H9 (cell line): Measurements from ENCODE around the gene POU3F3. TPM values are rescaled to one million over a fixed set of nuclear protein-coding genes. Genes with fewer than 3 reads are reported as not detected.

Source experiments
- DNase-seq: peaks from one replicate; pipeline ENCODE4 v3.0.0-alpha.2; 2017
- H2AFZ ChIP-seq: one replicate; pipeline ENCODE4 v1.6.1; 2013; ENCODE audit warnings: mild to moderate bottlenecking, low read length, control low read depth, moderate library complexity
- H2AK5ac ChIP-seq: 2 replicates; pipeline ENCODE4 v1.6.1; 2013; ENCODE audit warnings: low read length, control low read depth, mixed read lengths; ENCODE audit not compliant: insufficient read length
- H2BK120ac ChIP-seq: one replicate; pipeline ENCODE4 v1.6.1; 2013; ENCODE audit warnings: low read depth, mild to moderate bottlenecking, low read length, control low read depth, inconsistent platforms; ENCODE audit not compliant: poor library complexity, severe bottlenecking
- H2BK12ac ChIP-seq: 2 replicates; pipeline ENCODE4 v1.6.1; 2013; ENCODE audit warnings: low read length, control low read depth, mixed read lengths, low read depth; ENCODE audit not compliant: insufficient read length
- H2BK15ac ChIP-seq: 2 replicates; pipeline ENCODE4 v1.6.1; 2013; ENCODE audit warnings: low read depth, low read length, control low read depth
- H2BK20ac ChIP-seq: one replicate; pipeline ENCODE4 v1.6.1; 2013; ENCODE audit warnings: low read depth, mild to moderate bottlenecking, low read length, control low read depth, inconsistent platforms; ENCODE audit not compliant: poor library complexity, severe bottlenecking
- H2BK5ac ChIP-seq: 2 replicates; pipeline ENCODE4 v1.6.1; 2013; ENCODE audit warnings: low read length, control low read depth, mixed read lengths; ENCODE audit not compliant: insufficient read length
- H3K14ac ChIP-seq: 2 replicates; pipeline ENCODE4 v1.6.1; 2013; ENCODE audit warnings: low read length, control low read depth; ENCODE audit not compliant: insufficient read depth
- H3K18ac ChIP-seq: 2 replicates; pipeline ENCODE4 v1.6.1; 2013; ENCODE audit warnings: low read depth, mild to moderate bottlenecking, mixed read lengths, low read length, control low read depth; ENCODE audit not compliant: insufficient read length
- H3K23ac ChIP-seq: 2 replicates; pipeline ENCODE4 v1.6.1; 2013; ENCODE audit warnings: low read length, control low read depth, mixed read lengths, low read depth; ENCODE audit not compliant: insufficient read length
- H3K23me2 ChIP-seq: 2 replicates; pipeline ENCODE4 v1.6.1; 2013; ENCODE audit warnings: low read depth, mild to moderate bottlenecking, mixed read lengths, low read length, control low read depth; ENCODE audit not compliant: insufficient read length, poor library complexity, severe bottlenecking
- H3K27ac ChIP-seq: 2 replicates; pipeline ENCODE4 v1.5.1; 2013; ENCODE audit warnings: low read length, control low read depth, mixed read lengths, low read depth; ENCODE audit not compliant: insufficient read length
- H3K27me3 ChIP-seq: 2 replicates; pipeline ENCODE4 v1.6.1; 2013; ENCODE audit warnings: low read length, control low read depth, inconsistent platforms; ENCODE audit not compliant: insufficient read depth
- H3K4ac ChIP-seq: 2 replicates; pipeline ENCODE4 v1.6.1; 2013; ENCODE audit warnings: low read depth, mild to moderate bottlenecking, control low read depth, inconsistent platforms, low read length, moderate library complexity
- H3K4me1 ChIP-seq: 2 replicates; pipeline ENCODE4 v1.6.1; 2013; ENCODE audit warnings: low read length, control low read depth, inconsistent platforms; ENCODE audit not compliant: insufficient read depth
- H3K4me2 ChIP-seq: 2 replicates; pipeline ENCODE4 v1.6.1; 2013; ENCODE audit warnings: low read length, control low read depth, mixed read lengths; ENCODE audit not compliant: insufficient read length, insufficient read depth
- H3K56ac ChIP-seq: 2 replicates; pipeline ENCODE4 v1.6.1; 2013; ENCODE audit warnings: low read depth, mild to moderate bottlenecking, mixed read lengths, low read length, control low read depth; ENCODE audit not compliant: insufficient read length
- H3K79me1 ChIP-seq: 2 replicates; pipeline ENCODE4 v1.6.1; 2013; ENCODE audit warnings: low read depth, mild to moderate bottlenecking, moderate library complexity, low read length, control low read depth, inconsistent platforms; ENCODE audit not compliant: insufficient read depth, poor library complexity, severe bottlenecking
- H3K79me2 ChIP-seq: 2 replicates; pipeline ENCODE4 v1.6.1; 2013; ENCODE audit warnings: low read length, control low read depth, inconsistent platforms; ENCODE audit not compliant: insufficient read depth
- H3K9ac ChIP-seq: 2 replicates; pipeline ENCODE4 v1.6.1; 2013; ENCODE audit warnings: low read length, control low read depth, mixed read lengths; ENCODE audit not compliant: insufficient read length; ENCODE audit errors: extremely low read depth
- H3K9me3 ChIP-seq: one replicate; pipeline ENCODE4 v1.6.1; 2013; ENCODE audit warnings: low read depth, low read length, inconsistent platforms; ENCODE audit not compliant: control insufficient read depth
- H3T11ph ChIP-seq: one replicate; pipeline ENCODE4 v1.6.1; 2013; ENCODE audit warnings: mild to moderate bottlenecking, low read length, control low read depth, inconsistent platforms
- H4K20me1 ChIP-seq: one replicate; pipeline ENCODE4 v1.6.1; 2013; ENCODE audit not compliant: control insufficient read depth, insufficient read length, insufficient read depth
- H4K5ac ChIP-seq: 2 replicates; pipeline ENCODE4 v1.6.1; 2013; ENCODE audit warnings: low read depth, mild to moderate bottlenecking, mixed read lengths, low read length, control low read depth; ENCODE audit not compliant: insufficient read length
- H4K8ac ChIP-seq: replicated peaks from 2 replicates; pipeline ENCODE4 v1.6.1; 2013; ENCODE audit warnings: low read length, control low read depth, mixed read lengths, low read depth; ENCODE audit not compliant: insufficient read length
- H4K91ac ChIP-seq: 2 replicates; pipeline ENCODE4 v1.6.1; 2013; ENCODE audit warnings: low read depth, mild to moderate bottlenecking, moderate library complexity, mixed read lengths, low read length, control low read depth; ENCODE audit not compliant: insufficient read length
- H3K27ac Mint-ChIP-seq, 3 experiments: 2 replicates in 2 of 3; 3 replicates in 1 of 3; pipeline ENCODE4 v1.8.0; 2020 to 2021; ENCODE audit warnings: mixed read lengths in 3 of 3, mild to moderate bottlenecking in 1 of 3, moderate library complexity in 1 of 3
- H3K27me3 Mint-ChIP-seq: 2 replicates; pipeline ENCODE4 v1.8.0; 2021; ENCODE audit warnings: low read depth, mild to moderate bottlenecking, moderate library complexity, mixed read lengths
- H3K36me3 Mint-ChIP-seq, 3 experiments: 2 replicates in 2 of 3; 3 replicates in 1 of 3; pipeline ENCODE4 v1.8.0; 2020 to 2021; ENCODE audit warnings: low read depth in 3 of 3, mixed read lengths in 3 of 3; ENCODE audit not compliant: insufficient read depth in 1 of 3
- H3K4me1 Mint-ChIP-seq, 2 experiments: 2 replicates each; pipeline ENCODE4 v1.8.0; 2020; ENCODE audit warnings: mixed read lengths in 2 of 2
- H3K4me3 Mint-ChIP-seq, 2 experiments: 2 replicates in 1 of 2; 3 replicates in 1 of 2; pipeline ENCODE4 v1.8.0; 2020 to 2021; ENCODE audit warnings: mild to moderate bottlenecking in 2 of 2, mixed read lengths in 2 of 2, moderate library complexity in 1 of 2
- H3K9me3 Mint-ChIP-seq, 2 experiments: 2 replicates in 1 of 2; 3 replicates in 1 of 2; pipeline ENCODE4 v1.8.0; 2020; ENCODE audit warnings: mild to moderate bottlenecking in 2 of 2, mixed read lengths in 2 of 2, moderate library complexity in 1 of 2
- WGBS: extraction: QIAGEN DNeasy Blood & Tissue Kit; methylation state at CpG from one replicate; pipeline ENCODE4 v1.1.7; 2013; ENCODE audit warnings: missing lambda C conversion rate, low lambda C conversion rate, mixed read lengths; ENCODE audit not compliant: insufficient read length; ENCODE audit errors: extremely low coverage; 5-methylcytosine and 5-hydroxymethylcytosine counted together
- total RNA-seq: library from RNA; stranded (reverse); gene quantifications from 2 replicates; pipeline ENCODE4 v1.2.1, GENCODE V29; 2021
- TF ChIP-seq, protein P1 (sequence below): fragments of 200-600 bp; sonication (generic); conservative IDR thresholded peaks from 3 replicates; pipeline ENCODE4 v1.8.0; 2021; ENCODE audit warnings: antibody characterized with exemption, mild to moderate bottlenecking

The POU3F3 gene
- total RNA-seq, 1 experiment from 2014 or later: not detected

DNA sequence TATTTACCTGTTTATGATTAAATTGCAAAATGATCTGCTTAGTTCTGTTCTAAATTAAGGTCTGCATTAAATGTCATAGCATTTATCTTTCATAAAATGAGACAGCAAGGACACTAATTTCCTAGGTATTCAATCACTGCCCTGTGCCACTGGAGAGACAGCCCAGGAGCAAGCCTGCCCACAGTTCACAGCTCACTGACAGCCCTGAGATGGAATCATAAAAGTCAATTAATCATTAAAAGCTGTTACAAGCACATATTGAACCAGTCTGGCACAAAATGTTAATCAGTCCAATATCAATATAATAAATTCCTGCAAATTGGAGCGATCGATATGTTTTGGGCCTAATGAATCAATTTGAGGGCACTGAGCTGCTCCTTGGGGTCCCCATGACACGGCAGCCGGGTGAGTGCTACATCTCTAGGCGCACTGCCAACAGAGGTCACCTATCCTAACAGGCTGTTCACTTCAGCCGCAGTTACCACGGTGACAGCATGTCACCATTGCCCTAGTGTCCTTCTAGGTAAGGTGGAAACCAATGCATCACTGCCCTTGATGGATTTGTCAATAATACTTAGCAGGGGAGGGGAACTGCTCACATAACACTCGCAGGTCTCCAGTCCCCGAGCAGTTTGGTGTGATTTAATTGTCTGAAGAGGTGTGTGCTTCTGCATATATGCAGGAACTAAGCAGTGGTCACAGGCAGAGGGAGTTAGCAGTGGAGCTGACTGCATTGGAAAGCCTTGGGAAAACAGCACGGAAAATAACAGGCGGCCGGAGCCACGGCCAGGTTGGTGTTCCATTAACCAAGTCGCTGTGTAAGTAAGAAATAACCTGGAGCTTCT lies 47.3 kb downstream of the POU3F3 start:
- Mint-ChIP-seq H3K27me3 (peaks cover 4% of the 10 kb centered on the region), H3K4me1 (peaks cover 2 to 3% of the 10 kb centered on the region in 2 experiments; a peak in 2 of 4 replicates), H3K9me3 (no peaks in the 10 kb centered on the region), H3K36me3 (no peaks in the 10 kb centered on the region), H3K27ac (peak overlapping the region in 1 of 3 experiments; percentile 74; a peak in 1 of 7 replicates), H3K4me3 (no peak overlapping the region)
- no peak overlapping the region for H3K27ac ChIP-seq
- no peaks in the 10 kb centered on the region for H3K9me3 ChIP-seq
- H2BK5ac ChIP-seq: no peak overlapping the region
- H3K56ac ChIP-seq: no peak overlapping the region
- no peak overlapping the region for H3K14ac ChIP-seq
- no peak overlapping the region for H3T11ph ChIP-seq
- H3K18ac ChIP-seq: no peak overlapping the region
- H3K4me1 ChIP-seq: 0 out of 2 replicates have a peak, but pooled peaks cover 2% of the 10 kb centered on the region
- no peak overlapping the region for H2BK15ac ChIP-seq
- H2AK5ac ChIP-seq: no peak overlapping the region
- no peak overlapping the region for H2AFZ ChIP-seq
- no peak overlapping the region for H4K8ac ChIP-seq
- H3K27me3 ChIP-seq: 0 out of 2 replicates have a peak, but pooled peaks cover 2% of the 10 kb centered on the region
- TF ChIP-seq, protein P1, sequence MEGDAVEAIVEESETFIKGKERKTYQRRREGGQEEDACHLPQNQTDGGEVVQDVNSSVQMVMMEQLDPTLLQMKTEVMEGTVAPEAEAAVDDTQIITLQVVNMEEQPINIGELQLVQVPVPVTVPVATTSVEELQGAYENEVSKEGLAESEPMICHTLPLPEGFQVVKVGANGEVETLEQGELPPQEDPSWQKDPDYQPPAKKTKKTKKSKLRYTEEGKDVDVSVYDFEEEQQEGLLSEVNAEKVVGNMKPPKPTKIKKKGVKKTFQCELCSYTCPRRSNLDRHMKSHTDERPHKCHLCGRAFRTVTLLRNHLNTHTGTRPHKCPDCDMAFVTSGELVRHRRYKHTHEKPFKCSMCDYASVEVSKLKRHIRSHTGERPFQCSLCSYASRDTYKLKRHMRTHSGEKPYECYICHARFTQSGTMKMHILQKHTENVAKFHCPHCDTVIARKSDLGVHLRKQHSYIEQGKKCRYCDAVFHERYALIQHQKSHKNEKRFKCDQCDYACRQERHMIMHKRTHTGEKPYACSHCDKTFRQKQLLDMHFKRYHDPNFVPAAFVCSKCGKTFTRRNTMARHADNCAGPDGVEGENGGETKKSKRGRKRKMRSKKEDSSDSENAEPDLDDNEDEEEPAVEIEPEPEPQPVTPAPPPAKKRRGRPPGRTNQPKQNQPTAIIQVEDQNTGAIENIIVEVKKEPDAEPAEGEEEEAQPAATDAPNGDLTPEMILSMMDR: no peak
- no peak overlapping the region for H2BK12ac ChIP-seq
- H4K5ac ChIP-seq: no peak overlapping the region
- no peak overlapping the region for H2BK120ac ChIP-seq
- H3K79me2 ChIP-seq: no peaks in the 10 kb centered on the region
- H4K20me1 ChIP-seq: no peaks in the 10 kb centered on the region
- no peak for DNase-seq
- WGBS: no CpG with 5 or more reads among the region's 14 CpGs
- no peak overlapping the region for H3K9ac ChIP-seq
- no peaks in the 10 kb centered on the region for H3K79me1 ChIP-seq
- no peak overlapping the region for H2BK20ac ChIP-seq
- H4K91ac ChIP-seq: no peak overlapping the region
- no peak overlapping the region for H3K4me2 ChIP-seq
- H3K4ac ChIP-seq: no peak overlapping the region
- H3K23me2 ChIP-seq: no peaks in the 10 kb centered on the region
- no peak overlapping the region for H3K23ac ChIP-seq
